NB4 (cell line): ENCODE data around the gene DOK6.

Experiments
- CTCF ChIP-seq: IDR thresholded peaks from one replicate; pipeline ENCODE4 v1.5.1; 2012; ENCODE audit warnings: low read depth, low read length
- MAX ChIP-seq: IDR thresholded peaks from 2 replicates; pipeline ENCODE4 v1.6.1; 2011; ENCODE audit warnings: low read depth, low read length
- MYC ChIP-seq: IDR thresholded peaks from 2 replicates; pipeline ENCODE4 v1.6.1; 2011; ENCODE audit warnings: low read depth, low read length
- POLR2A ChIP-seq: IDR thresholded peaks from 2 replicates; pipeline ENCODE4 v1.6.1; 2011; ENCODE audit warnings: mild to moderate bottlenecking; ENCODE audit not compliant: insufficient read length; ENCODE audit errors: extremely low read depth

GRCh38 chr18:69785466-69785865 is 384.8 kb downstream of the DOK6 start:
- TF ChIP-seq CTCF (no peak), POLR2A (no peak), MAX (no peak), MYC (no peak)
